ENCODE data around the gene CSN3. TPM values are rescaled to one million over a fixed set of nuclear protein-coding genes. Genes with fewer than 3 reads are reported as not detected.

Gene CSN3
- total RNA-seq, 1 experiment from 2014 or later: not detected

DNA sequence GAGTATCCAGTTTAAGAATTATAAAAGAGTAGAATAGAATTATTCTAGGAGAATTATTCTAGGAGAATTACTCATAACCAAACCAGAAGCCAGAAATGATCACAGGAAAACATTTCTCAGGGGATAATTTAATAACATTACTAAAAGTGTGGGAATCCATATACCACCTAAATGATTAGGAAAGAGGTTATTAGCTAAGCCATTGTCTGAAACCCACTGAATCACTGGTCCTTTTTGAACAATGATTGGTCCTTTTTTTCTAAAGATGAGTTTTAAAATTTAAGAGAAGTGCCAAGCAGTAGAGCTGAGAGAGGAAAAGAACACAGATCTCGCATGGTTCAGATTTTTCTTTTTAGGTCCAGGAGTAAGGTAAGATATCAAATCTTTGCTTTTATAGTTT is 47.0 kb upstream of the CSN3 start, which contains the start of gene ODAM:
ODAM (plus strand) TSS at position 301 of the 400 bp plus-strand sequence. CDS start 819 bp downstream, outside the sequence.
- H3K9me3 Mint-ChIP-seq: no peaks in the 10 kb centered on the region
- H2BK20ac ChIP-seq (ENCODE audit: low read depth, low read length, poor library complexity, severe bottlenecking): no peak within 1 kb of the TSS
- no peak within 1 kb of the TSS for H2BK120ac ChIP-seq (ENCODE audit: low read depth, low read length, poor library complexity, severe bottlenecking)
- H3K4me3 Mint-ChIP-seq: no peak within 1 kb of the TSS
- no peak within 1 kb of the TSS for H3K18ac ChIP-seq (ENCODE audit: insufficient read length, low read depth, low read length)
- no peak within 1 kb of the TSS for H3K27ac ChIP-seq (ENCODE audit: insufficient read length, low read depth, low read length)
- no peak within 1 kb of the TSS for H2BK15ac ChIP-seq (ENCODE audit: low read depth, low read length)
- no peak within 1 kb of the TSS for H3K4me2 ChIP-seq (ENCODE audit: insufficient read depth, insufficient read length, low read length)
- no peak within 1 kb of the TSS for H4K8ac ChIP-seq (replicated peaks; ENCODE audit: insufficient read length, low read depth, low read length)
- no peak within 1 kb of the TSS for H3K23ac ChIP-seq (ENCODE audit: insufficient read length, low read depth, low read length)
- H4K5ac ChIP-seq (ENCODE audit: insufficient read length, low read depth, low read length): no peak within 1 kb of the TSS
- H3K56ac ChIP-seq (ENCODE audit: insufficient read length, low read depth, low read length): no peak within 1 kb of the TSS
- no peak within 1 kb of the TSS for H2AFZ ChIP-seq (ENCODE audit: low read length)
- no peaks in the 10 kb centered on the region for H3K9me3 ChIP-seq (ENCODE audit: control insufficient read depth, low read depth, low read length)
- H3K27me3 Mint-ChIP-seq (ENCODE audit: low read depth): no peaks in the 10 kb centered on the region
- no peak within 1 kb of the TSS for H2BK5ac ChIP-seq (ENCODE audit: insufficient read length, low read length)
- H2AK5ac ChIP-seq (ENCODE audit: insufficient read length, low read length): no peak within 1 kb of the TSS
- H3K4me1 ChIP-seq (ENCODE audit: insufficient read depth, low read length): no peaks in the 10 kb centered on the region
- no peaks in the 10 kb centered on the region for H3K27me3 ChIP-seq (ENCODE audit: insufficient read depth, low read length)
- no peaks in the 10 kb centered on the region for H3K79me2 ChIP-seq (ENCODE audit: insufficient read depth, low read length)
- peaks cover 7 to 12% of the 10 kb centered on the region in 2 experiments for H3K4me1 Mint-ChIP-seq
- no peak for DNase-seq
- H3T11ph ChIP-seq (ENCODE audit: low read length): no peak within 1 kb of the TSS
- H3K4ac ChIP-seq (ENCODE audit: low read depth, low read length): no peak within 1 kb of the TSS
- H3K9ac ChIP-seq (ENCODE audit: extremely low read depth, insufficient read length, low read length): no peak within 1 kb of the TSS
- no peak for TF ChIP-seq CTCF (conservative IDR thresholded peaks at IDR 0.05)
- peaks cover 0 to 4% (median 0%) of the 10 kb centered on the region in 3 experiments; a peak in 1 of 7 replicates for H3K36me3 Mint-ChIP-seq (ENCODE audit: insufficient read depth in 1 of 3, low read depth in 3 of 3)
- H3K14ac ChIP-seq (ENCODE audit: insufficient read depth, low read length): no peak within 1 kb of the TSS
- H4K20me1 ChIP-seq (ENCODE audit: control insufficient read depth, insufficient read depth, insufficient read length): no peaks in the 10 kb centered on the region
- H3K23me2 ChIP-seq (ENCODE audit: insufficient read length, low read depth, low read length, poor library complexity, severe bottlenecking): no peaks in the 10 kb centered on the region
- no peak within 1 kb of the TSS for H4K91ac ChIP-seq (ENCODE audit: insufficient read length, low read depth, low read length)
- no peaks in the 10 kb centered on the region for H3K79me1 ChIP-seq (ENCODE audit: insufficient read depth, low read depth, low read length, poor library complexity, severe bottlenecking)
- no peak within 1 kb of the TSS for H2BK12ac ChIP-seq (ENCODE audit: insufficient read length, low read depth, low read length)
- no CpG with 5 or more reads among the region's 1 CpG for WGBS (ENCODE audit: extremely low coverage, insufficient read length, low lambda C conversion rate)
- H3K27ac Mint-ChIP-seq: no peak within 1 kb of the TSS
